ENCODE measurements around the gene GNG11.

Gene GNG11

GRCh38 chr7:93949423-93949822, 27.9 kb downstream of the GNG11 start:
- DNase-seq = no peak

GRCh38 chr7:93955304-93955703, 33.8 kb downstream of the GNG11 start:
- no peak for DNase-seq

- no peak for DNase-seq
These were observed 36.2 kb downstream of the GNG11 start for GRCh38 chr7:93957767-93958166.

- DNase-seq = no peak
These were observed 36.7 kb downstream of the GNG11 start for GRCh38 chr7:93958216-93958615.

GRCh38 chr7:93958651-93959050, 37.1 kb downstream of the GNG11 start:
- DNase-seq = no peak

- no peak for DNase-seq
These were observed 39.5 kb downstream of the GNG11 start for GRCh38 chr7:93960986-93961385.

GRCh38 chr7:93964262-93964661, 42.7 kb downstream of the GNG11 start:
- DNase-seq = no peak

GRCh38 chr7:93964813-93965212, 43.3 kb downstream of the GNG11 start:
- no peak for DNase-seq

- DNase-seq = no peak
These were observed 47.5 kb downstream of the GNG11 start for GRCh38 chr7:93968911-93969620.

- DNase-seq = no peak
These were observed 50.6 kb downstream of the GNG11 start for GRCh38 chr7:93972029-93972725.

GRCh38 chr7:93973134-93973533, 51.6 kb downstream of the GNG11 start:
- DNase-seq = no peak

GRCh38 chr7:93977211-93977950, 55.8 kb downstream of the GNG11 start:
- no peak for DNase-seq
